Occipital lobe (tissue), 2 donors: ENCODE data around the gene MSN. TPM values are rescaled to one million over a fixed set of nuclear protein-coding genes. Genes with fewer than 3 reads are reported as not detected.
"Not testable (repeated sequence)": the region's sequence is repeated elsewhere in the genome, so short reads cannot be mapped to it uniquely, and the experiment has no call there.

Experiments used
- DNase-seq: peaks from one replicate; lab custom pipeline; 2025; lab: John Stamatoyannopoulos, UW
- total RNA-seq: library from RNA; depleted of rRNA; stranded (reverse); fragments of >200 nt; gene quantifications from one replicate; pipeline ENCODE4 v1.2.3, GENCODE V29; 2014

MSN gene
- total RNA-seq, 1 donor from 2014 or later: 24.8 TPM

- no peak for DNase-seq
Observed at GRCh38 chrX:65718538-65718937, 51.1 kb downstream of the MSN start.

- DNase-seq: no peak
Observed at GRCh38 chrX:65720381-65720964, 53.0 kb downstream of the MSN start.

GRCh38 chrX:65723706-65724105 is 56.3 kb downstream of the MSN start:
- DNase-seq: no peak

GRCh38 chrX:65726715-65727114 is 59.3 kb downstream of the MSN start:
- no peak for DNase-seq

- no peak for DNase-seq
Observed at GRCh38 chrX:65731684-65732289, 64.3 kb downstream of the MSN start.

GRCh38 chrX:65740909-65741308 is 73.5 kb downstream of the MSN start:
- no peak for DNase-seq

GRCh38 chrX:65741823-65742222 is 74.4 kb downstream of the MSN start:
- DNase-seq: no peak

GRCh38 chrX:65744965-65745364 is 77.5 kb downstream of the MSN start:
- DNase-seq: no peak

- DNase-seq: no peak
Observed at GRCh38 chrX:65745427-65745826, 78.0 kb downstream of the MSN start.

- DNase-seq: no peak
Observed at GRCh38 chrX:65745992-65746391, 78.5 kb downstream of the MSN start.

- DNase-seq: no peak
Observed at GRCh38 chrX:65750674-65751469, 83.4 kb downstream of the MSN start.

- DNase-seq: no peak
Observed at GRCh38 chrX:65751519-65751918, 84.1 kb downstream of the MSN start.

- no peak for DNase-seq
Observed at GRCh38 chrX:65752294-65752693, 84.8 kb downstream of the MSN start.

- no peak for DNase-seq
Observed at GRCh38 chrX:65755786-65756185, 88.3 kb downstream of the MSN start.

GRCh38 chrX:65757943-65758342 is 90.5 kb downstream of the MSN start:
- no peak for DNase-seq

GRCh38 chrX:65758505-65758904 is 91.1 kb downstream of the MSN start:
- DNase-seq: no peak

- DNase-seq: not testable (repeated sequence)
Observed at GRCh38 chrX:65759525-65759924, 92.1 kb downstream of the MSN start.

GRCh38 chrX:65769564-65770292 is 102.3 kb downstream of the MSN start:
- DNase-seq: no peak

GRCh38 chrX:65772842-65773241 is 105.4 kb downstream of the MSN start:
- DNase-seq: no peak

GRCh38 chrX:65781845-65782244 is 114.4 kb downstream of the MSN start:
- no peak for DNase-seq

- DNase-seq: no peak
Observed at GRCh38 chrX:65783746-65784145, 116.3 kb downstream of the MSN start.
